HG03571 (cell line): ENCODE measurements around the gene SMYD3.

Source experiments
- ATAC-seq: cut with Tn5 transposase; IDR thresholded peaks from one replicate; pipeline ENCODE4 v1.9.1; 2021; ENCODE audit not compliant: unreplicated experiment

SMYD3 gene

GRCh38 chr1:246283771-246284410, 223.2 kb downstream of the SMYD3 start:
- ATAC-seq = no peak

GRCh38 chr1:246281639-246282038, 225.4 kb downstream of the SMYD3 start:
- ATAC-seq = no peak

- ATAC-seq = no peak
Observed at GRCh38 chr1:246281195-246281594, 225.9 kb downstream of the SMYD3 start.

- no peak for ATAC-seq
Observed at GRCh38 chr1:246280551-246280950, 226.5 kb downstream of the SMYD3 start.

- no peak for ATAC-seq
Observed at GRCh38 chr1:246279402-246279801, 227.7 kb downstream of the SMYD3 start.

GRCh38 chr1:246278371-246278770, 228.7 kb downstream of the SMYD3 start:
- no peak for ATAC-seq

GRCh38 chr1:246275036-246275435, 232.0 kb downstream of the SMYD3 start:
- ATAC-seq = no peak

GRCh38 chr1:246274186-246274585, 232.9 kb downstream of the SMYD3 start:
- no peak for ATAC-seq

GRCh38 chr1:246271516-246271915, 235.6 kb downstream of the SMYD3 start:
- ATAC-seq = no peak

- ATAC-seq = peak; percentile 86
Observed at GRCh38 chr1:246270236-246270635, 236.8 kb downstream of the SMYD3 start.

- no peak for ATAC-seq
Observed at GRCh38 chr1:246269466-246269865, 237.6 kb downstream of the SMYD3 start.

GRCh38 chr1:246267896-246268295, 239.2 kb downstream of the SMYD3 start:
- no peak for ATAC-seq

GRCh38 chr1:246267426-246267825, 239.7 kb downstream of the SMYD3 start:
- no peak for ATAC-seq

- no peak for ATAC-seq
Observed at GRCh38 chr1:246265481-246265880, 241.6 kb downstream of the SMYD3 start.

- no peak for ATAC-seq
Observed at GRCh38 chr1:246262281-246262680, 244.8 kb downstream of the SMYD3 start.

- no peak for ATAC-seq
Observed at GRCh38 chr1:246261639-246262038, 245.4 kb downstream of the SMYD3 start.

GRCh38 chr1:246258250-246258649, 248.8 kb downstream of the SMYD3 start:
- ATAC-seq = no peak

- no peak for ATAC-seq
Observed at GRCh38 chr1:246255773-246256172, 251.3 kb downstream of the SMYD3 start.

- no peak for ATAC-seq
Observed at GRCh38 chr1:246254854-246255253, 252.2 kb downstream of the SMYD3 start.

- ATAC-seq = no peak
Observed at GRCh38 chr1:246246430-246246829, 260.6 kb downstream of the SMYD3 start.

GRCh38 chr1:246245541-246245940, 261.5 kb downstream of the SMYD3 start:
- no peak for ATAC-seq

GRCh38 chr1:246232126-246232525, 275.0 kb downstream of the SMYD3 start:
- ATAC-seq = no peak

- ATAC-seq = no peak
Observed at GRCh38 chr1:246226041-246226440, 281.0 kb downstream of the SMYD3 start.
